Stimulated activated CD4-positive, alpha-beta T cell treated with anti-CD3 and anti-CD28 coated beads, Interleukin-4, amount 100 ng/mL, for 24 hours (primary cell): Measurements from ENCODE around the gene PTPRD.

ENCODE experiments used
- DNase-seq: peaks from one replicate; pipeline ENCODE4 v3.0.0-alpha.2; 2020

Gene PTPRD

GRCh38 chr9:10146517-10147331 lies 466.1 kb downstream of the PTPRD start:
- DNase-seq: no peak

- no peak for DNase-seq
Observed at GRCh38 chr9:10144355-10144754, 468.4 kb downstream of the PTPRD start.

- DNase-seq: no peak
Observed at GRCh38 chr9:10135553-10135952, 477.2 kb downstream of the PTPRD start.

GRCh38 chr9:10134266-10134665 lies 478.5 kb downstream of the PTPRD start:
- DNase-seq: no peak

GRCh38 chr9:10130061-10130675 lies 482.6 kb downstream of the PTPRD start:
- no peak for DNase-seq

- DNase-seq: no peak
Observed at GRCh38 chr9:10127867-10128266, 484.9 kb downstream of the PTPRD start.

GRCh38 chr9:10112798-10113197 lies 500.0 kb downstream of the PTPRD start:
- DNase-seq: no peak

GRCh38 chr9:10112070-10112469 lies 500.7 kb downstream of the PTPRD start:
- DNase-seq: no peak

- no peak for DNase-seq
Observed at GRCh38 chr9:10108815-10109214, 504.0 kb downstream of the PTPRD start.

GRCh38 chr9:10104774-10105173 lies 508.0 kb downstream of the PTPRD start:
- no peak for DNase-seq

GRCh38 chr9:10095208-10095607 lies 517.6 kb downstream of the PTPRD start:
- DNase-seq: no peak

GRCh38 chr9:10094563-10094962 lies 518.2 kb downstream of the PTPRD start:
- DNase-seq: no peak

- no peak for DNase-seq
Observed at GRCh38 chr9:10080012-10080411, 532.8 kb downstream of the PTPRD start.

- DNase-seq: no peak
Observed at GRCh38 chr9:10079284-10079964, 533.4 kb downstream of the PTPRD start.

- no peak for DNase-seq
Observed at GRCh38 chr9:10071579-10071978, 541.2 kb downstream of the PTPRD start.

- no peak for DNase-seq
Observed at GRCh38 chr9:10062629-10063395, 550.0 kb downstream of the PTPRD start.

GRCh38 chr9:10059044-10059443 lies 553.8 kb downstream of the PTPRD start:
- no peak for DNase-seq

- DNase-seq: no peak
Observed at GRCh38 chr9:10055886-10056395, 556.9 kb downstream of the PTPRD start.

GRCh38 chr9:10054456-10054855 lies 558.3 kb downstream of the PTPRD start:
- no peak for DNase-seq

GRCh38 chr9:10052916-10053315 lies 559.9 kb downstream of the PTPRD start:
- no peak for DNase-seq

- DNase-seq: no peak
Observed at GRCh38 chr9:10052181-10052580, 560.6 kb downstream of the PTPRD start.

- DNase-seq: no peak
Observed at GRCh38 chr9:10050016-10050415, 562.8 kb downstream of the PTPRD start.

- DNase-seq: no peak
Observed at GRCh38 chr9:10048994-10049393, 563.8 kb downstream of the PTPRD start.
